GM19468 (cell line): ENCODE measurements around the gene TWSG1.
"Not testable (repeated sequence)": the region's sequence is repeated elsewhere in the genome, so short reads cannot be mapped to it uniquely, and the experiment has no call there.

ENCODE experiments used
- ATAC-seq: cut with Tn5 transposase; IDR thresholded peaks from one replicate; pipeline ENCODE4 v1.9.1; 2021; ENCODE audit warnings: mild to moderate bottlenecking, moderate library complexity, moderate number of reproducible peaks; ENCODE audit not compliant: unreplicated experiment; ENCODE audit errors: extremely low read depth

The TWSG1 gene

DNA sequence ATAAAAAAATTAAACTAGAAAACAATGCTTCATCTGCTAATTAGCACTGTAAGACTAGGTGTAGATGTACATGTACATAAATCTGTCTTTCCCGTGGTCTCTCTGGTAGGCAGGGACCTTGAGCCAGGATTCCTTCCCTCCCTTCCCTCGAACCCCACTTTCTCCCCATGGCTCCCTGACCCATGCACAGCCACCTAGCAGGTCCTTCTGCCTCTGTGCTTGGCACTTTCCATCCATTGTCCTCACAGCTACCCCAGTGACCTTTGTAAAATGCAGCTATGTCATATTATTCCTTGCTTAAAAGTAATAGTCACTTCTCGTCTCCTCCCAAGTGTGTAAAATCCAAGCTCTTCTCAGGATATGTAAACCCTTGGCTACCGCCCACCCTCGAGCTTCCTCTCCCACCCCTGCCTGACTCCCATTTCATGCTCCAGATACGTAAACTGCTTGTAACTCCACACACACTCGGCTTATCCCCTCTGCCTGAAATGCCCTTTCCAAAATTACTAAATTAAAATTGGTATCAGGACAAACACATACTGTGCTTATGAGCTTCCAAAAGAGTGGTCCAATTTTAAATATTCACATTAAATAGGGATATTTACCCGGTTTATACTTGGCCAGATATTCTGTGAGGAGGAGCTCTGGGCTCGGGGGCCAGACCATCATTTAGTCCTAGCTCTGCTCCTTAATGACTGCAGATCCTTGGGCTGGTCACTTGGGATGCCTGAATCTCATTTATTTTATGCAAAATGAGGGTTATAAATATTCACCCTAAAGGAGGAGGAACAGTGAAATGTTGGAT, 86.7 kb downstream of the TWSG1 start:
- ATAC-seq, result no peak

DNA sequence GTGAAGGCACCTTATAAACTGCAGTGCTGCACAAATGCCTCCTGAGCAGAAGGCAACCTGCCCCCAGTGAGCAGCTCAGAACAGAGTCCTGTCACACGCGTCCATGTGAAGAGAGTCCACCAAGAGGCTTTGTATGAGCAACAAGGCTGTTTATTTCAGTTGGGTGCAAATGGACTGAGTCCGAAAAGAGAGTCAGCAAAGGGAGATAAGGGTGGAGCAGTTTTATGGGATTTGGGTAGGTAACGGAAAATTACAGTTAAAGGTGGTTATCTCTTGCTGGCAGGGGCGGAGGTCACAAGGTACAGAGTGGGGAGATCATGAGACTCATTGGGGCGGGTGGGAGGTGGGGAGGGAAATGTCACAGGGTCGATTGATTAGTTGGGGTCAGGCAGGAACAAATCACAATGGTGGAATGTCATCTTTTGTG, 87.3 kb downstream of the TWSG1 start:
- ATAC-seq, result no peak

DNA sequence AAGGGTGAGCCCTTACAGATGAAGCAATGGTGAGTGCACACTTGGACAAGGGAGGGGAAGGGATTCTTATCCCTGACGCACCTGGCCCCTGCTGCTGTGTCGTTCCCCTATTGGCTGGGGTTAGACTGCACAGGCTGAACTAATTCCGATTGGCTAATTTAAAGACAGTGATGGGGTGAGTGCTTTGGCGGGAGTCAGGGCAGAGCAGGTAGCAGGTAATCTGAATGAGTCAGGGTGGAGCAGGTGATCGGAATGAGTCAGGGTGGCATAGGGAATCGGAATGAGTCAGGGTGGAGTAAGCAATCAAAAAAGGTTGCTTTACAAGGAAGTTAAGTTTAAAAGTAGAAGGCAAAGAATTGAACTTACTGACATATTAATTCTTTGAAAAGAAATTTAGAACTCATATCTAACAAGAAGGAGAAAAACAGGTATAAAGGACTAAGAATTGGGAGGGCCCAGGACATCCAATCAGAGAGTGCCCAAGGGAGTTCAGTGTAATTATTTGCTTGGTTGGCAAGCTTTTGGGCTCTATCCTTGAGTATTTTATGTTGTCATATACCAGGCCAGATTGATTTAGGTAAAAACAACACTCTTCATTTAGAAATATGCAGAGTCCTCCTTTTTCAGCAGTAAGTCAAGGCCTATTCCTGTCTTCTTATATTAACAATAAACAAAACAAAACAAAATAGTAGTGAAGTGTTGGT, 88.4 kb downstream of the TWSG1 start:
- ATAC-seq, result no peak

DNA sequence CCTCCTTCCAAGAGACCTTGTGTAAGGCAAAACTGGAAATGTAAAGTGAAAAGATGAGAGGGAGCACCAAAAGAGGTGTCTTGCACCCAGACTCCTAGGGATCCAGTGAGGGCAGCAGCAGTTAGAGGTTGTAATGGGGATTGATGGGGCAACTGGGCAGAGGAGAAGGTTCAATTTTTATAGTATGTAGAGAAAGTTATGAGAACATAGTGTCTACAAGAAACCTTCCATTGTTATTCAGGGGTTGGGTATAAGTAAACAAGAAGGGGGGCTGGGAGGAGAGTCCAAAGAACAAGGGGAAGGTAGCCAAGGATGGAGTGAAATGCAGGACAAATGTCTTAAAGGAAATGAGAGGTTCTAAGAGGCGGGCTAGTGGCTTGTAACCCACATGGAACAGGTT, 89.1 kb downstream of the TWSG1 start:
- not testable (repeated sequence) for ATAC-seq

DNA sequence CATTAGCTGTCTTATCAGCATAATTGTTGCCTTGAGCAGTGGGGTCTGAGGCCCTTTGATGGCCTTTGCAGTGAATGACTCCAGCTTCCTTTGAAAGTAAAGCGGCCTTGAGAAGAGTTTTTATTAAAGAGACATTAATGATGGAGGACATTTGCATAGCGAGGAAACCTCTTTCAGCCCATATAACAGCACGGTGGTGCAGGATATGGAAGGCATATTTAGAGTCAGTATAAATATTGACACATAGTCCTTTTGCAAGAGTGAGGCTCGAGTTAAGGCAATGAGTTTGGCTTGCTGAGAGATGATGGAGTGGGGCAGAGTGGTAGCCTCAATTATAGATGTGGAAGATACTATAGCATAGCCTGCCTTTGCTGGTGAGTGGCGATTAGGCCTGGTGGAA, 89.7 kb downstream of the TWSG1 start:
- not testable (repeated sequence) for ATAC-seq

DNA sequence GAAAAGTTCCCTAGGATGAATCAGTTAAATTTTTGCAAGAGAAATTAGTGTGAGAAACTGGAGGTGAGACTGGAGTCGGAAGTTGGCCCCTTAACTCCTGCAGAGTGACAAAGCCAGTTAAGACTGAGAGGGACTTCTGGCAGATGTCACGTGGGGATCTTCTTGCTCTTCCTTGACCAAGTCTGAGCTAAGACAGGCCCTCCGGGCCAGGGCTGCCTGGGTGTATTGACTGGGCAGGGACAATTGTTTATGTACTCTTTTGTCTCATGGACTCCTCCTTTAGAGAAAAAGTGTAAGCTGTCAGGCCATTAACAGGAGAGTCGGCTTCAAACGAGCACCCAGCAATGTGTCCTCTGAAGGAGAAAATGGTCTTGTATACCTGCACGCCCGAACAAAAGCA, 92.2 kb downstream of the TWSG1 start:
- ATAC-seq, result no peak

DNA sequence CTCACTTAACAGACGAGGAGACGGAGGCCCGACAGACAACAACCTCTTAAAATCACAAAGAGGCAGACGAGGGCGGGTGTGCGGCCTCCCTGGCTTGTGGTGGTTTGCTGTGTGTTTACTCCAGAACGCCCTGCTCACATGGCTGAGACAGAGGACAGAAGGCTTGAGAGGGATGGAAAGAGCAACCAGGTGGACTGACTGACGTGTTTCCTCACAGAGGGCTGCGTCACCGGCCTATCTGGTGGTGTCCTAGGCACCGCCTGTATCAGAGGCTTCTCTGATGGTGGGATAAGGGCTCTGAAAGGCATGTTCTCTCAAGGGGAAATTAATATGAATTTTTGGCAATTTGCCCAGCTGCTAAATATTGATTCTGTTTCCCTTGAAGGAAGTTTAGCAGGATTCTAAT, 93.7 kb downstream of the TWSG1 start:
- ATAC-seq, result no peak

DNA sequence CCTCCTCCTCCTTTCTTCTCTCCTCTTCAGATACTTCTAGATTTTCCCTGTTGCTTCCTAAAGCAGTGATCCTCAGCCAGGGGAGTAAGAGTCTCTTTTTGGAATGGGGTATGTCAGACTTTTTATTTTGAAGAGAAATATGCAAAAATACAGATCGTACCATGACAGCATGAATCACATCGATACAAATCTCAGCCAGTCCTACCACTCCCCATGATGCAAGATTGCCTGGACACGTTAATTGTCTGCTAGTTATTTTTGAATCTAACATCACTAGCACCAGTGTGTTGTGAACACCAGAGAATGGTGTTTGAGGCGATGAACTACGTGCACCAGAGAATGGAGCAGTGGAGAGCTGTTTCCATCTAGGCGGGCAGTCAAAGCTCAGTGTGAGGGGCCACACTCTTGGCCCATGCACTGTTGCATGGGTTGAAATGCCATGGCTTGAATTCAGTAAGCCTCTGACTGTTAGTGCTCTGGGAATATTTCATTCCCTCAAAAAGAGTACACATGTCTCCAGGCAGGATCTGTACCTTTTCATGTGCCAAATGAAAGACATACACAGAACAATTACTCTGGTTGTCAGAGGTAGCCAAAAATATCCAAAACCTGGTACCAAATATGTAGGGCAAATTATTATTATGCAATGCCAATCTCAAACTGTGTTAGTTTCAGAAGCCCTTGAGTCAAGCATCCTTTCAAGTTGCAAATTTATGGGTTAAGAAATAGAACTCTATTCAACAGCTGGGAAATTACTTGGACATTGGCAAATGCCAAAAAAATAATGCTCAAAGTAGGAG, 94.5 kb downstream of the TWSG1 start:
- no peak for ATAC-seq

DNA sequence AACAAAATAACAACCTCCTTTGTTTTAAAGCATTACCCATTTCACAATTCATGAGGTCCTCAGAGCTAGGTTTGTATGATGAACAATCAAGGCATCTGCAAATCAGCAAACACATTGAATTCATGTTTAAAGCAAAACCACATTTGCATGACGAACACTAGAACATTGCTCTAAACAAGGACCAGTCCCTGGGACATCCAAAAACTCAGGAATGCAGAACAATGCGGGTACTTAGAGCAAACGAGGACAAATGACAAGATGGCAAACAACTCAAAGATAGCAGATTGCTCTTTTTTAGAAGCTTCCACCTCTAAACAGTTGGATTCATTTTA, 95.1 kb downstream of the TWSG1 start:
- ATAC-seq, result no peak

DNA sequence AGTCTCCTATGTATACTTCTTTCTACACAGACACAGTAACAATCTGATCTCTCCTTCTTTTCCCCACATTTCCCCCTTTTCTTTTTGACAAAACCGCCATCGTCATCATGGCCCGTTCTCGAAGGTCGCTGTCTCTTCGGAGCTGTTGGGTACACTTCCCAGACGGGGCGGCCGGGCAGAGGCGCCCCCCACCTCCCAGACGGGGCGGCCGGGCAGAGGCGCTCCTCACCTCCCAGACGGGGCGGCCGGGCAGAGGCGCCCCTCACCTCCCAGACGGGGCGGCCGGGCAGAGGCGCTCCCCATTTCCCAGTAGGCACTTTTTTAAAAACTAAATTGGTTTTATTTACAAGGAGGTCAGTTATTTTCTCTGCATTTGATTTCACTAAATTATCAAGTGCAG, 95.7 kb downstream of the TWSG1 start:
- not testable (repeated sequence) for ATAC-seq

DNA sequence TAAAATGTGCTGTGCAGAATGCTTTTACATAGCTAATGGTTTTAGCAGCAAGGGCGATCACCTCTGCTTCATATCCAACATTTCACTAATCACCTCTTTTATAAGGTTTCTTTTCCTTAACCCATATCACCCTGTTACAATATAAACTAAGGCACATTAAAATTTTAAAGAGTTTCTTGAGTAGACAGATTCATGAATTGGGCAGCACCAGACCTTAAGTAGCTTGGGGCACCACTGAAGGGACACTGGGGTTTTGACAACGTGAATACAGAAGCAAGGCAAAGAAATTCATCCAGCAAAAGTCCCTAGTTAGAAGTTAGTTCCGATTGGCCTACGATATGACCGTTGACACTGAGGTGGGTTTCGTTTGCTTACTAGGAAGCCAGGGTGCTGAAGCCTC, 96.7 kb downstream of the TWSG1 start:
- ATAC-seq, result no peak

DNA sequence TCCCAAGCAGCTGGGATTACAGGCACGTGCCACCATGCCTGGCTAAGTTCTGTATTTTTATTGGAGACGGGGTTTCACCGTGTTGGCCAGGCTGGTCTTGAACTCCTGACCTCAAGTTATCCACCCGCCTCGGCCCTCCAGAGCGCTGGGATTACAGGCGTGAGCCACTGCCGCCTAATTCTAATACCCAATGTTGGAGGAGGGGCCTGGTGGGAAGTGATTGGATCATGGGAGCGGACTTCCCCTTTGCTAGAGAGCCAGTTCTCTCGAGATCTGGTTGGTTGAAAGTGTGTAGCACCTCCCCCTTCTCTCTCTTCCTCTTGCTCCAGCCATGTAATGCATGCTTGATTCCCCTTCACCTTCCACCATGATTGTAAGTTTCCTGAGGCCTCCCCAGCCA, 98.5 kb downstream of the TWSG1 start:
- not testable (repeated sequence) for ATAC-seq

DNA sequence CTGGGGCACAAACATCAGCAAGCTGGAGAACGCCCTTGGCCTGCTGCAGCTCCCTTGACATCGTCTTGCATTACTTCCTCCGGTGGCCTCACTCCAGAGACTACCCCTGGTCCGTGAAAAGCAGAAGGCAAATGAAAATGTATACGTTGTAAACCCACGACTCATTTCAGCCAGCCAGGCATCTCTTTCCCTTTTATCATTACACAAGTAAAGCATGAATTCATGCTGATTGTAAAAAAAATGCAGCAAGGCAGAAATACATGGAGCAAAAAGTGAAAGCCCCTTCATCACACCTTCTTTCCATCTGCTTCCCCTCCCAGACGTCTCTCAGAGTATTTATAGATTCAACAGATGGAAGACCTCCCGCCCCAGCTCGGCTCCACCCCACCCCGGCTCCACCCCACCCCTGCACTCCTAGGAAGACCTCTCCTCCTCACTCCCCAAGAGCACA, 99.1 kb downstream of the TWSG1 start:
- no peak for ATAC-seq

DNA sequence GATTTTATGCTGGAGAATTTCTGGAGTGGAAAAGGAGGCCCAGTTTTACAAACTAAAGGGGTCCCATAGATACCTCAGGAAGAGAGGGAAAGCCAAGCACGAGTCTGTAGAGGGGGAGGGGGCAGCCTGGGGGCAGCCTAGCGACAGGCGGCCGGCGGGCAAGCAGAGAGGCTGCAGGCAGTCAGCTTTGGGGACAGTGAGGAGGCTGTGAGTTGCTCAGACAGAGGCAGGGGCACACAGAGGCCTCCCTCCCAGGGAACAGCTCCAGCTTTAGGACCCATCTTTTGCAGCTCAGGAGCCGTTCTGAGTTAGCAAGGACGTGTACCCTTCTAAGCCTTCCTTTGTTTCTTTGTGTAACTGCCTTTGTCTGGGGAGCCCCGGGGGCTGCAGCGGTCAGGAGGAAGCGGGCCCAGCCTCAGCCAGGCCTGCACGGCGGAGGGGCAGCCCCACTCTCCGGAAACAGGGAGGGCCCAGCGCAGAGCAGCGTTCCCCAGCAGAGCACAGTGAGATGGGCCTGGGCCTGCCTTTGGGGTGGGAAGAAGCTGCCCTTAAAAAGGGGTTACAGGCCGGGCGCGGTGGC, 99.6 kb downstream of the TWSG1 start:
- ATAC-seq, result no peak

DNA sequence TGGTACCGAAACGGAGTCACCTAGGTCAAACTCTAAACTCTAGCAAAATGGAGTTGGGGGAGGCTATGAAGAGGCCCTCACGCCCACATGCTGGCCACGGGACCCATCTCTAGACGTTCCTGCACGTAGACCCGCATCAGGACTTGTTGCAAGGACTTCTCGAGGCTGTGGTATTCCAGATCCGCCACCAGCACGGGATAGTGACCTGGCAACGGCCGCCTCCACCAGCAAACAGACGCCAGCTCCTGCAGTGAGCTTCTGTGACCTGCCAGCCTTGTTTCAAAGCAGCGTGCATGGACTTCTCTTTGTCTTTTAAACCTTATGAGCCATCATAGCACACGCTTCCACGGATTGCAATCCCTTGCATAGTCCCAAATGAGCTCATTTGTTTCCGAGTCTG, 100.5 kb downstream of the TWSG1 start:
- ATAC-seq, result no peak

DNA sequence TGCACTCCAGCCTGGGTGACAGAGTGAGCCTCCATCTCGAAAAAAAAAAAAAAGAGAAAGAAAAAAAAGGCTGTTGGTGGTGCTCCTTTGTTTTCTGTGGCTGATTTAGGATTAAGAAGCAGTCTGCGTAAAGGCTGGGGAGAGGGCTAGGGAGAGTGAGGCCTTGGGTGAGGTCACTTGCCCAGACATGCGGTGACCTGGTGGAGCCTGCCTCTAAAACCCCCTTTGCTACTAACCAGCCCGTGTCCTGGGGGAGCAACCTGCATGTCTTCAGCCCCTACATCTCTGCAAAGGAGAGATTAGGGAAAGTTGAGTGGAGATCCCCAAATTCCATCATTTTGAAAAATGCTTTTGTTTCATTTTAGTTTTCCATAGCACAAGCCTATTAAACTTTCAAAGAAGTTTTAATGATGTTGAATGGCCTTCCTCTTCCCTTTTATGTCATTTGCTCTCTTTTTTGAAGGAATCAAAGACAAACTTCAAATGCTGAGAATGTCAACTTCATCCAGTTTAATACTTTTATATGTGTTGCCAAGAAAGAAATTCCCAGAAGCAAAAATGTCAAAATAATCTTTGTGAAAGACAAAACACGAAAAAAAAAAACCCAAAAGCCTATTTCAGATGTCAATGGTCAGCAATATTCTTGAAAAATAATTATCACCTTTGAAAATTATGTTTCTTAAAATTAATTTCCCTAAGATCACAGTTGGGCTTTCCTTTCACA, 101.8 kb downstream of the TWSG1 start:
- ATAC-seq, result no peak

DNA sequence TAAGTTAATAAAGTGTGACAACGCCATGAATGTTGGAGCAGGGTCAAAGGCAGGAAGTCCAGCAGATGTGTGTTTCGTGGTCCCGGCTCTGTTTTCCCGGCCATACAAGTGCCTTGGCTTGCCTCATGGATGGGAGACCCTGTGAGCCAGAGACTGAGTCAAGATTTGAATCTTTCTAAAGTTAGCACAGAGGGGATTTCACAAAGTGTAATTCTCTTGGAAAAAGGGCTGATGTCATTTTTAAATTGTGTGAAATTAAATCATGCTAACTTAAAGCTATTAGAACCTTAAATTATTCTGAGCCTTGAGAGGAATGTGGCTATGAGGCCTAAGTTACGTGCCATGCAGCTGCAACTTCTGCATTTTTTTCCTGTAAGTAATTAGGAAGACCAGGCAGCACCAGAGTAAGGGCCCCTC, 102.5 kb downstream of the TWSG1 start:
- no peak for ATAC-seq

DNA sequence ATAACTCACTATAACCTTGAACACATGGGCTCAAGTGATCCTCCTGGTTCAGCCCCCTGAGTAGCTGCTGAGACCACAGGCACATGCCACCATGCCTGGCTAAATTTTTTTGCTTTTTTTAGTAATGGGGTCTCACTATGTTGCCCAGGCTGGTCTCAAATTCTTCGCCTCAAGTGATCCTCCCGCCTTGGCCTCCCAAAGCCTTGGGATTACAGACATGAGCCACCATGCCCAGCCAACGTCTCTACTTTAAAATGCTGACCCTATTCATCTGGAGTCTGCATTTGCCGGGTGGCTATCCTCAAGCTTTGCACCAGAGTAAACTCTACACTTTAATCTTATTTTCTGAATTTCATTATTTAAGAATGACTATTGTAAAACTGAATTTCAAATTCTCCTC, 103.1 kb downstream of the TWSG1 start:
- ATAC-seq, result no peak

DNA sequence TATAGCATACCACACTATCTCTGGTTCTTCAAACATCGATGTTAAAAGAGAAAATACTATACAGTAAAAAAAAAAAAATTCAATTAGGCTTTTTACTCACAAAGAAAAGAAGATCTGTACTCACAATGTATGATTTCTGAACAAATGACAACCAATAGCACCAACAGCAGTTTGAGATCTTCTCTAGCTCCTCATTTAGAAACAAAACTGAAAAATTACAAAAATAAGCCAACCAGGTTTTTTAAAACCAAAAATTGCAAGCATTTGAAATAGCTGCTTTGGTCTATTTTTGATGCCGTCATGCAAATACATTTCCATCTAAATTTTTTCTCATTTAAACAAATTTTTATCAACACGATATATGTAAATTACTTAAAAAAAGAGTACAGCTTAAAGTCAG, 106.5 kb downstream of the TWSG1 start:
- no peak for ATAC-seq

DNA sequence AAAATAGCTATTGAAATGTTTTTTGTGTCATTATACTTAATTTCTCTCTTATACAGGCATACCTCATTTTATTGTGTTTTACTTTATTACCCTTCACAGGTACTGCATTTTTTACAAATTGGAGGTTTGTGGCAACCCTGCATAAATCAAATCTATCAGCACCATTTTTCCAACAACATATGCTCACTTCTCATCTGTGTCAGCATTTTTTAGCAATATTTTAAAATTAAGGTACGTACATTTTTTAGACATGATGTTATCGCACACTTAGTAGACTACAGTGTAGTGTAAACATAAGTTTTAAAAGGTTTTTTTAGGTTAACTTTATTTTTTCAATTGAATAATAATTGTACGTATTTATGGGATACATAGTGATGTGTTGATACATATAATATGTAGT, 110.0 kb downstream of the TWSG1 start:
- no peak for ATAC-seq
